ENCODE measurements around the gene BCL2L2.

The BCL2L2 gene

DNA sequence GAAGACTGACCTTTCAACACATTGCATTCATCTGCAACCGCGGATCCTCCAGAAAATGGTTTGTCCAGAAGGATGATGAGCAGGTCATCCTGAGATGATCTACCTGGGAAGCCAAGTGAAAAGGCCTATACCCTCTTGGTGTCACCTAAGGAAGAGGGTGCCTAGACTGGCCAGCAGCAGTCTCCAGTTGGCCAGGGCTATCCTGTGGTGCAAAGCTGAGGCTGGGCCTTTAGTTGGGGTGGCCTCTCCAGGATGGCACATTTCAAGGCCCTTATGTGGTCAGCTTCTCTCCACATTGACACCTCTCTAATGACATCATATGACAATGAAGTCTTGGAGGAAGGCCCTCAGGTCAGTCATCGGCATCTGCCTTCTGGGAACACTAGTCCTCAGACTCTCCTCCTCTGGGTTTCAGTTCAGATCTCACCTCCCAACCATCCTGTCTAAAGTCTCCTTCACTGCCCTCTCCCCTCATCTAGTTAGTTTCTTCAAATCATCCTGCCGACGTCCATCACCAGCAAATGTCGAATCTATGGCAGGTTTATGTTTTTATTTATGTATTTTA, 49.3 kb downstream of the BCL2L2 start:
- DNase-seq (ENCODE audit: low read depth): no peak

DNA sequence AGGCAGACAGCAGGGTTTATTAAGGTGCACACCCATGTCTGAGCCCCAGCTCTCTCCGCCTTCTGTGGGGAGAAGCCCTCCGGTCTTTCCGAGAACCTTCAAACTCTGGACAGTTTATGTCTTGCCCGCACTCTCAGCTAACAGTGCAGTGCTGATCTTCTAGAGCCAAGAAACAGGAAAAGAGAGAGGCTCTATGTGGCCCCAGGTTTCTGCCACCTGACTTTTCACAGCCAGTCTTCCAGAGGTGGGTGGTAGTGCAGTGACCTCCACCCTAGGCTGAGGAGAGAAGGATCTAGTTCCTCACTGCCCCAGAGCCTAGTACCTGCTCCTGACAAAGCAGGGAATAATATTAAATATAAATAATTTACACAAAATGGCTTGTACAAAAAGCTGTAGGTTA, 50.0 kb downstream of the BCL2L2 start:
- DNase-seq (ENCODE audit: low read depth): no peak

DNA sequence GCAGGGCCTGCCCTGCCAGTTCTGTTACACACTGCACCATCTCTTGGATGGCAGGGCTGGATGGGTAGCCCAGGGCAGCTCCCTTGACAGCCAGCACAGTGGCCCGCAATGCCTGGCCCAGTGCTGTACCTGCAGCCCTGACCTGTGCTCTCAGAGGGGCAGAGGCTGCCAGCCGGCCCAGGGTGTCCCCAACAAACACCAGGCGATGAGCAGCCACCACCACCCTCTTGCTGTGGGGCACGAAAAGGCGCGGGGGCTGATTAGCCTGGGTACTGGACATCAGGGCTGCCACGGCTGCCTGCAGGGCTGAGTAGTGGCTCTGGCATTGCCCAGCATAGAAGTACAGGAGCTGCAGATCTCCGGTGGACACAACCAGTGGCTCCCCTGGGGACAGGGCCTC, 50.6 kb downstream of the BCL2L2 start:
- DNase-seq (ENCODE audit: low read depth): no peak

DNA sequence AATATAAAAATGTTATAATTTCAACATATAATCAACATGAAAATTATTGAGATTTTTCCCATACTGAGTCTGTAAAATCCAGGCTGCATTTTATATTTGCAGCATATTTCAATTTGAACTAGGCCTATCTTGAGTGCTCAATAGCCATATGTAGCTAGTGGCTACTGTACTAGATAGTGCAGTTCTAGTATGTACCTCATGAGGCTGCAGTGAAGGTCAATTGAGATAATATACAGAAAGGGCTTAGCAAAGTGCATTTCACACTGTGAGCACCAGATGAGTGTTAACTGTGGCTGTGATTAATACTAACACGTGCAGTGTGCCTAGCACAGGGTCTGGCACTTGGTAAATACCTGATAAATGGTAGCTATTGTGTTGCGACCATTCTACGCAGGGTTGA, 51.4 kb downstream of the BCL2L2 start:
- no peak for DNase-seq (ENCODE audit: low read depth)

DNA sequence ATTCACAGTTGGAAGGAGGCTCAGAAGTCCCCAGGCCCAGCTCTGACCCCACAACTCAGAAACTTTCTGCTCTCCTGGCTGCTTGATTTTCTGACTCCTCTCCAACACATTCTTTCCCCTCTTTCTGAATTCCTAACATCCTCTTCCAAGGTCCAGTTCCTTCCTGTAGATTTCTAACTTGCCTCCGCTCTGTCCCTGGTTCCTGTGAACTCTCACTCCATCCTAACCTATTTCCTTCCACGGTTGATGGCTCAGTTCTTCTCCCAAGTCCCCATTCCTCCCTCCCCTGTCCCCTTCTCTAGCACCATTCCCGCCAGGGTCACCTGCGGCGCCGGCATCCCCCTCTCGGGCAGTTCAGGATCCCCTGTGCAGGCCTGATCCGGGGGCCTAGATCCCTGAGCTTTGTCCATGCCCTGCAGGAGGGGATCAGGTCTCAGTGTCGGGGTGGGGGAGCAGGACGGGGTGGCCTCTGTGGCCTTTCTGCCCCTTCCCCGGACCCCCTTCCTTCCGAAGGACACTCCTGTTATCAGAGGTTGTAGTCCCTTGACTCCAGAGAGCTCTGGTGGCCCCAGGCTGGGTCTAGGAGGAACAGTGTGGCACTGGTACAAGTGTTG, 52.0 kb downstream of the BCL2L2 start:
- DNase-seq (ENCODE audit: low read depth): no peak

DNA sequence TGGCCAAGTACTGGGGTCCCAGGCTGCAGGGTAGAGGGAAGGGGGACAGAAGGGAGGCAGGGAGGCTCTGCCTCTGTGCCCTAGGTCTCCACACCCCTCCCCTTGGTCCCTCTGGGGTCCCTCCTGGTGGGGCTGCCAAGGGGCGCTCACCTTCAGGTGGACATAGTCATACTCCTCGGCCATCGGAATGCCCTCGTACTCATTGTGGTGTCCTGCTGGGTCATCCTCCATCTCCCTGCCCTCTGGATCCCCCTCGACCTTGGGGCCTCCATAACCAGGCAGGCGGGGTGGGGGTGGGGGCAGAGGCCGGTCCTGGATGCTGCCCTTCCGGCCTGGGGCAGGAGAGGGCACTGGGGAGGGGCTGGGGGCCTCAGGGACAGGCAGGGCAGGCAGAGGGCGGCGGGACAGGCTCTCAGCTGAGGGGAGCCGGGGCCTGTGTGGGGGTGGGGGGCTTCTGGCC, 52.6 kb downstream of the BCL2L2 start:
- DNase-seq (ENCODE audit: low read depth): no peak

DNA sequence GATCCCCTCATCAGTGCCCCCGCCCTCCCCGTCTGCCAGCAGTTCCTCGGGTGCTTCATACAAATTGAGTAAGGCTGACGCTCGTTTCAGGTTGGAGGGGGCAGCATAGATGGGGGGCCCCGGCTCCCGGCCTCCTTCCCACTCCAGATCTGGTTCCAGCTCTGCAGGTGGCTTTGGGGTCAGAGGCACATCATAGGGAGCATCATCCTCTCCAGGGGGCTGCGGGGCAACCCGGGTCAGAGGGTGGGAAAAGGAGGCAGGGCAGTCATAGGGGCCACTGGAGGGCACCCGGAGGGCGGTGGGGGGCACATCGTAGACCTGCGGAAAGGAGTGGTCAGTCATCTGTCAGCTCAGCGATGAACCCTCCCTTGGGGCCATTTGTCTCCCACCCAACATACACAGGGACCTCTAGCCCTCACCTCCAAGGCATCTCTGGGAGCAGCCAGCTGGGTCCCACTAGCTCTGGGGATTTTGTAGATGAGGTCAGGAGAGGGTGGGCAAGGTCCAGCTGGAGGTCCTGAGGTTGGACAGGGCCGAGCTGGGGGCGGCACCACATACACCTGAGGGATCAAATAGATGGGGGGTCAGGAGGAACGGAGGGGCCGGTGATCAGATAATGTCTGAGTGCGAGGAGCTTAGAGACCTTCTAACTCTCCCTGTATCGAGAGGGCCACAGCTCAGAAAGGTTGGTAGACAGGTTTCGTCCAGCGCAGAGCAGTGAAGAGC, 53.3 kb downstream of the BCL2L2 start:
- DNase-seq (ENCODE audit: low read depth): no peak

DNA sequence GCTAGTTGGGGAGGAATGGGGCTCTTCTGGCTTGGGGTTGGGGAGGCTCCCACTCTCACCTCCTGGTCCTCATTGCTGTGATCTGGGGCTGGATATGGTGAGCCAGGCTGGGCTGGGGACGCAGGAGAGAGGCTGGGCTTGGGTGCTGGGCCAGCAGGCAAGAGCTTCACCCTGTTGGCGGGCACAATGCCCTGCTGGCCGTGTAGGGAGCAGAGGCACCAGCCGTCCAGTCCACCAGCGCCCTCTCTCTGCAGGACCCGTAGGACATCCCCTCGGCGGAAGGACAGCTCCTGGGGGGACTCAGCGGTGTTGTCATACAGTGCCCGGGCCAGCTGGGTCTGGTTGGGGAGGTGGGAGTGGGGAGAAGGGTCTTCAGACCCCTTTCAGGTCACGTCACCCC, 53.9 kb downstream of the BCL2L2 start:
- DNase-seq (ENCODE audit: low read depth): no peak

DNA sequence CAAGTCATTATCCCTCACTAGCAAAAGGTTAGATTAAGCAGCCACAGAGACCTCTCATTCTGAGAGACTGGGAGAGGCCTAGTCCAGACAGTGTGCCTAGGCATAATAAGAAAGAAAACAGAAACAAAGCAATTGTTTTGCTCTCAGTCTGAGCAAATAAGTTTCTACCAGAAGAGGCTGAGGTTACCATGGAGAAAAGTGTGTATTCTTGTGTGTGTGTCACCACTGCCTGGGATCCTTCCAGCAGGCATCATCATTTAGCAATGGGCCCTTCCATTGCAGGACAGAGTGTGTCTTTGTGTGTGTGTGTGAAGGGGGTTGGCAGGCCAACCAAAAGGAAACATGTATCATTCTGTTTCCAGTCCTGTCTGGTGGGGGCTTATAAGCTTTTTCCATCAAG, 54.7 kb downstream of the BCL2L2 start:
- no peak for DNase-seq (ENCODE audit: low read depth)

Data from activated T-helper 1 cell treated with Interleukin-2 at 50 U/mL for 16 hours (primary cell).